Kidney (tissue), 14 donors: ENCODE data around the gene LRCOL1. TPM values are rescaled to one million over a fixed set of nuclear protein-coding genes. Genes with fewer than 3 reads are reported as not detected.

Source experiments
- DNase-seq, 5 donors: peaks; one replicate each; pipeline ENCODE4 v3.0.0-alpha.2; 2013 to 2020
- FAIRE-seq: peaks from 2 replicates; lab custom pipeline; 2012; peaks lifted over from hg19 to GRCh38; lab: Jason Lieb, UNC
- H3K27ac ChIP-seq, 2 donors: one replicate each; pipeline ENCODE4 v1.7.0; 2013; ENCODE audit warnings: low read depth in 2 of 2, low read length in 2 of 2, inconsistent platforms in 1 of 2
- H3K27me3 ChIP-seq: one replicate; pipeline ENCODE4 v1.7.1; 2013; ENCODE audit warnings: low read length, inconsistent platforms; ENCODE audit not compliant: control insufficient read depth, insufficient read depth
- H3K36me3 ChIP-seq, 3 donors: one replicate each; pipeline versions ENCODE4 v1.7.0 to v1.7.1; 2013; ENCODE audit warnings: low read length in 3 of 3, control low read depth in 1 of 3, inconsistent platforms in 1 of 3; ENCODE audit not compliant: insufficient read depth in 3 of 3, control insufficient read depth in 2 of 3
- H3K4me1 ChIP-seq, 3 donors: one replicate each; pipeline versions ENCODE4 v1.7.0 to v1.7.1; 2013; ENCODE audit warnings: low read length in 3 of 3, inconsistent platforms in 1 of 3, low read depth in 1 of 3; ENCODE audit not compliant: control insufficient read depth in 2 of 3, insufficient read depth in 2 of 3
- H3K4me3 ChIP-seq, 3 donors: one replicate each; pipeline versions ENCODE4 v1.7.0 to v1.8.1; 2013; ENCODE audit warnings: low read length in 3 of 3, control low read depth in 1 of 3, inconsistent platforms in 1 of 3
- H3K9ac ChIP-seq, 3 donors: one replicate each; pipeline versions ENCODE4 v1.7.0 to v1.7.1; 2013; ENCODE audit warnings: low read length in 3 of 3, control low read depth in 1 of 3, inconsistent platforms in 1 of 3
- H3K9me3 ChIP-seq, 3 donors: one replicate each; pipeline versions ENCODE4 v1.7.0 to v1.7.1; 2013; ENCODE audit warnings: low read length in 3 of 3, control low read depth in 1 of 3, inconsistent platforms in 1 of 3; ENCODE audit not compliant: control insufficient read depth in 2 of 3, insufficient read depth in 1 of 3
- intact Hi-C: fragments of 100-400 bp; cut with DNase I; formaldehyde crosslinking; loops from one replicate; pipeline ENCODE4 v1.11.1; 2022
- polyA plus RNA-seq: library from polyadenylated mRNA; stranded (reverse); fragments of 350-450 nt; fragmentation: Illumina TruSeq; extraction: RNeasy Lipid Tissue Mini Kit (QIAGEN cat#74804); gene quantifications from one replicate; pipeline ENCODE4 v1.2.3, GENCODE V29; 2014; ENCODE audit warnings: low read depth, low replicate concordance; ENCODE audit not compliant: insufficient read depth
- total RNA-seq: library from RNA; stranded (reverse); fragmentation: NEBNext Ultra II Directional; extraction: Animal tissue kit (Norgen Biotek cat#: 25700); gene quantifications from one replicate; pipeline ENCODE4 v1.2.1, GENCODE V29; 2021
- TF ChIP-seq, protein P1 (sequence below): IDR thresholded peaks from 3 replicates; pipeline ENCODE4 v1.5.1; 2012; ENCODE audit warnings: mild to moderate bottlenecking, moderate library complexity, borderline replicate concordance; ENCODE audit not compliant: insufficient read depth; ENCODE audit errors: extremely low read depth
- donor health status: control.
- donor health status: control.
- donor health status: control.
- donor health status: control.
- donor health status: control.
- donor health status: DM: yes; HTN: yes; CAD: no.
- donor health status: Normal renal cell carcinoma (clear cell type).

LRCOL1 gene
- total and polyA plus RNA-seq, 2 donors from 2014 or later: 1.0 to 1.8 TPM

DNA sequence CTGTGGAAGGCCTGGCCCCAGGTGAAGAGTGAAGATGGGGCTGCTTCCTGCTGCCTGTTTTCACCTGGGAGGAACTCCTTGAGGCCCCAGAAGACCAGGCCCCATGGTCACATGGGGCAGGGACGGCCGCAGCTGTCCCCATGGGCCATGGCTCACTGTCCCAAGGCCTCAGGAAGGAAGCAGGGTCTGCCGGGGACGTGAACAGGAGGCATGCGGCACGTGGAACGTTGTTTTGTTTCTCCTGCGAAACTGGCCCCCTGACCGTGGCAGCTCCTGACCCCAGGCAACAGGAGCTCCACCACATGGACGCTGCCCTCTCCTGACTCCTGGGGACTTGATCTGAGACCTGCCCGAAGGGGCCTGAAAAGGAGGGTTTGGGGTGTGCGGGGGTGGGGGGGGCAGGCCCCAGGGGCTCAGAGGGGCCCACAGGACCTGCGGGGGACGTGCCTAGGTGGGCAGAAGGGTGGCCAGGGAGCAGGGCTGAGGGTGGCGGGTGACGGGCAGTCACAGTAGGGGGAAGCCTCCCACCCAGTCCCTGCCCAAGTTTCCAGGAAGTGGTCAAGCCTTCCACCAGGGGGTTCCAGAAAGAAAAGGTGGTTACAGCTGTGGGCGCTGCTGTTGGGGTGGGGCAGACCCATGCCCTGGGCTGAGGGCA, 41.4 kb downstream of the LRCOL1 start:
- Histone ChIP-seq H3K4me3 (no peak overlapping the region), H3K9me3 (no peaks in the 10 kb centered on the region)
- no peak for FAIRE-seq

DNA sequence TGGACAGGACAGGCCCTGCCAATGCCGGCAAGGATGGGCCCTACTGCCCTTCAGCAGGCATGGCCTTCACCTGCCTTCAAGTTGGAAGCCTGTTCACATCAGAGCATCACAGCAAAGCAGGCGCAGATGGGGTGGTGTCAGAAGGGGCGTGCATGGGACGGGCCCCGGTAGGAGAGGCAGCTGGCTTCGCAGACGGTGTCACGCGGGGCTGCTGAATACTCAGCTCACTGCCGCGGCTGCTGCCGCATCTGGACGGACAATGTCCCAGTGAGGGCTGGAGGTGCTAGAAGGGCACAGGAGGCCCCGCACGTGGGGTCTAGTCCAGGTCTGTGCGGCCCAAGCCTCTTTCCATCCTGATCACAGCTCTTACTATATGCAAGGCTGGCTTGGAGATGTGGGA, 42.1 kb downstream of the LRCOL1 start:
- no peak overlapping the region for H3K4me3 ChIP-seq
- no peak for DNase-seq
- H3K27me3 ChIP-seq: no peaks in the 10 kb centered on the region
- no peaks in the 10 kb centered on the region for H3K9me3 ChIP-seq
- TF ChIP-seq, protein P1, sequence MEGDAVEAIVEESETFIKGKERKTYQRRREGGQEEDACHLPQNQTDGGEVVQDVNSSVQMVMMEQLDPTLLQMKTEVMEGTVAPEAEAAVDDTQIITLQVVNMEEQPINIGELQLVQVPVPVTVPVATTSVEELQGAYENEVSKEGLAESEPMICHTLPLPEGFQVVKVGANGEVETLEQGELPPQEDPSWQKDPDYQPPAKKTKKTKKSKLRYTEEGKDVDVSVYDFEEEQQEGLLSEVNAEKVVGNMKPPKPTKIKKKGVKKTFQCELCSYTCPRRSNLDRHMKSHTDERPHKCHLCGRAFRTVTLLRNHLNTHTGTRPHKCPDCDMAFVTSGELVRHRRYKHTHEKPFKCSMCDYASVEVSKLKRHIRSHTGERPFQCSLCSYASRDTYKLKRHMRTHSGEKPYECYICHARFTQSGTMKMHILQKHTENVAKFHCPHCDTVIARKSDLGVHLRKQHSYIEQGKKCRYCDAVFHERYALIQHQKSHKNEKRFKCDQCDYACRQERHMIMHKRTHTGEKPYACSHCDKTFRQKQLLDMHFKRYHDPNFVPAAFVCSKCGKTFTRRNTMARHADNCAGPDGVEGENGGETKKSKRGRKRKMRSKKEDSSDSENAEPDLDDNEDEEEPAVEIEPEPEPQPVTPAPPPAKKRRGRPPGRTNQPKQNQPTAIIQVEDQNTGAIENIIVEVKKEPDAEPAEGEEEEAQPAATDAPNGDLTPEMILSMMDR: no peak
- H3K27ac ChIP-seq: no peak overlapping the region
- intact Hi-C loops: no loop called here
- no peak for FAIRE-seq
- no peak overlapping the region for H3K9ac ChIP-seq
- H3K4me1 ChIP-seq: no peaks in the 10 kb centered on the region
- peaks cover 0 to 4% (median 4%) of the 10 kb centered on the region in 3 donors for H3K36me3 ChIP-seq

More for the DNA sequence above, 41.4 kb downstream of the LRCOL1 start:
- Histone ChIP-seq H3K36me3 (peaks cover 0 to 4% (median 4%) of the 10 kb centered on the region in 3 donors), H3K4me1 (no peaks in the 10 kb centered on the region), H3K27me3 (no peaks in the 10 kb centered on the region), H3K27ac (no peak overlapping the region), H3K9ac (no peak overlapping the region)
- DNase-seq: no peak
- TF ChIP-seq, protein P1: no peak
- intact Hi-C loops: no loop called here

DNA sequence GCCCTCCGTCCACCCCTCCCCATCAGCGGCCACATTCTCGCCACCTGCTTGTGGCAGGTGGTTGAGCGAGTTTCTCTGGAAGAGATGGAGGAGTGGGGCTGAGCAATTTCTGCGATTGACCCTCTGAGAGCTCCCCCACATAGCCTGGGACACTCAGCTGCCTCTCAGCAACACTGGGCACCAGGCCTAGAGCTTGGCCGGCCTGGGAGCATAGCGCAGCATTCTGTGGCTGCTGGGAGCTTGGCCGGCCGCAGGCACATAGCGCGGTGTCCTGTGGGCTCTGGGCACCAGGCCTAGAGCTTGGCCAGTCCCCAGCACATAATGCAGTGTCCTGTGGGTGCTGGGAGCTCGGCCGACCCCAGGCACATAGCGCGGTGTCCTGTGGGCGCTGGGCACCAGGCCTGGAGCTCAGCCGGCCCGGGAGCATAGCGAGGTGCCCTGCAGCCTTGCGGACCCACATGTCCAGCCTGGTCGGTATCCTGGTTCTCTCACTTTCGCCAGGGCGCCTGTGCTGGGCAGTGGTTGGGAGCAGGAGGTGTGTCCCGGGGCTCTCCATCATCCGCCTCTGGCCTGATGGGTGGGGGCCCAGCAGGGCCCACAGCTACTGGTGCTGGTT, 43.8 kb downstream of the LRCOL1 start:
- H3K9me3 ChIP-seq: no peaks in the 10 kb centered on the region
- H3K27me3 ChIP-seq: no peaks in the 10 kb centered on the region
- DNase-seq (no peak), FAIRE-seq (no peak)
- intact Hi-C loops: no loop called here
- peaks cover 0 to 1% (median 0%) of the 10 kb centered on the region in 3 donors for H3K4me1 ChIP-seq
- TF ChIP-seq, protein P1: no peak
- peaks cover 0 to 4% (median 4%) of the 10 kb centered on the region in 3 donors for H3K36me3 ChIP-seq
- H3K27ac ChIP-seq: no peak overlapping the region
- H3K4me3 ChIP-seq: no peak overlapping the region
- no peak overlapping the region for H3K9ac ChIP-seq
